HG03354 (cell line): ENCODE measurements around the gene INO80E.
"Not testable (repeated sequence)": the region's sequence is repeated elsewhere in the genome, so short reads cannot be mapped to it uniquely, and the experiment has no call there.

Experiments
- ATAC-seq: cut with Tn5 transposase; IDR thresholded peaks from one replicate; pipeline ENCODE4 v1.9.1; 2021; ENCODE audit warnings: mild to moderate bottlenecking; ENCODE audit not compliant: unreplicated experiment, poor library complexity, severe bottlenecking

Gene INO80E

GRCh38 chr16:30006095-30006473, 10.0 kb downstream of the INO80E start:
- no peak for ATAC-seq

GRCh38 chr16:30006659-30007377, 10.8 kb downstream of the INO80E start:
- ATAC-seq, result no peak

- ATAC-seq, result no peak
These were observed 11.4 kb downstream of the INO80E start for GRCh38 chr16:30007378-30007895.

- no peak for ATAC-seq
These were observed 13.2 kb downstream of the INO80E start for GRCh38 chr16:30009085-30009862.

- ATAC-seq, result no peak
These were observed 14.2 kb downstream of the INO80E start for GRCh38 chr16:30009990-30010843.

- no peak for ATAC-seq
These were observed 15.0 kb downstream of the INO80E start, which contains the start of gene DOC2A for GRCh38 chr16:30010844-30011713. Gene DOC2A (minus strand): TSS chr16:30011027. CDS start chr16:30010222, 805 bp downstream.

GRCh38 chr16:30011714-30012504, 15.9 kb downstream of the INO80E start:
- no peak for ATAC-seq

- not testable (repeated sequence) for ATAC-seq
These were observed 16.6 kb downstream of the INO80E start for GRCh38 chr16:30012598-30012997.

GRCh38 chr16:30015450-30015849, 19.4 kb downstream of the INO80E start:
- not testable (repeated sequence) for ATAC-seq

GRCh38 chr16:30016555-30017276, 20.7 kb downstream of the INO80E start:
- no peak for ATAC-seq

- ATAC-seq, result no peak
These were observed 21.2 kb downstream of the INO80E start for GRCh38 chr16:30017277-30017656.

- not testable (repeated sequence) for ATAC-seq
These were observed 21.9 kb downstream of the INO80E start for GRCh38 chr16:30017937-30018336.

GRCh38 chr16:30018731-30019158, 22.7 kb downstream of the INO80E start:
- ATAC-seq, result no peak

- no peak for ATAC-seq
These were observed 26.8 kb downstream of the INO80E start, which contains the start of gene C16orf92 for GRCh38 chr16:30022887-30023286. Gene C16orf92 (plus strand): TSS chr16:30023198. CDS start chr16:30023341, 143 bp downstream.

GRCh38 chr16:30023586-30023985, 27.5 kb downstream of the INO80E start:
- no peak for ATAC-seq

- ATAC-seq, result no peak
These were observed 28.4 kb downstream of the INO80E start for GRCh38 chr16:30024451-30024850.

- no peak for ATAC-seq
These were observed 29.1 kb downstream of the INO80E start for GRCh38 chr16:30025156-30025555.
